Measurements from ENCODE around the gene CHKA.

Gene CHKA

GRCh38 chr11:68121067-68121899 is at the start of gene CHKA:
Gene CHKA, minus strand, starts transcription at chr11:68121388. Its CDS starts 211 bp downstream, at chr11:68121177.
- DNase-seq: peak; percentile 88

- DNase-seq: no peak
Measured at GRCh38 chr11:68169442-68169841, 48.3 kb upstream of the CHKA start.

- DNase-seq: no peak
Measured at GRCh38 chr11:68168694-68169093, 47.5 kb upstream of the CHKA start.

- DNase-seq: no peak
Measured at GRCh38 chr11:68167474-68167873, 46.3 kb upstream of the CHKA start.

- no peak for DNase-seq
Measured at GRCh38 chr11:68166969-68167368, 45.8 kb upstream of the CHKA start.

- no peak for DNase-seq
Measured at GRCh38 chr11:68165601-68166000, 44.4 kb upstream of the CHKA start.

GRCh38 chr11:68164437-68164836 is 43.2 kb upstream of the CHKA start:
- DNase-seq: no peak

- no peak for DNase-seq
Measured at GRCh38 chr11:68163691-68164090, 42.5 kb upstream of the CHKA start.

GRCh38 chr11:68160100-68160695 is 39.0 kb upstream of the CHKA start:
- DNase-seq: no peak

- DNase-seq: no peak
Measured at GRCh38 chr11:68159665-68160064, 38.5 kb upstream of the CHKA start.

GRCh38 chr11:68159161-68159560 is 38.0 kb upstream of the CHKA start:
- no peak for DNase-seq

- DNase-seq: no peak
Measured at GRCh38 chr11:68158580-68158979, 37.4 kb upstream of the CHKA start.

GRCh38 chr11:68153742-68154141 is 32.6 kb upstream of the CHKA start:
- DNase-seq: no peak

GRCh38 chr11:68150037-68150436 is 28.8 kb upstream of the CHKA start:
- no peak for DNase-seq

GRCh38 chr11:68149417-68149816 is 28.2 kb upstream of the CHKA start:
- DNase-seq: no peak

- no peak for DNase-seq
Measured at GRCh38 chr11:68148879-68149278, 27.7 kb upstream of the CHKA start.

- DNase-seq: no peak
Measured at GRCh38 chr11:68148071-68148805, 27.1 kb upstream of the CHKA start.

GRCh38 chr11:68146704-68147474 is 25.7 kb upstream of the CHKA start:
- DNase-seq: no peak

GRCh38 chr11:68146010-68146540 is 24.9 kb upstream of the CHKA start:
- no peak for DNase-seq

- DNase-seq: no peak
Measured at GRCh38 chr11:68145120-68145866, 24.1 kb upstream of the CHKA start.

- DNase-seq: no peak
Measured at GRCh38 chr11:68143310-68143689, 22.1 kb upstream of the CHKA start.
